CD4-positive, alpha-beta T cell (primary cell): Measurements from ENCODE around the gene NSUN5. TPM values are rescaled to one million over a fixed set of nuclear protein-coding genes. Genes with fewer than 3 reads are reported as not detected.

ENCODE experiments used
- ATAC-seq: fragments of 200-7000 bp; cut with Tn5 transposase; one replicate; pipeline ENCODE4 v1.10.0; 2022; ENCODE audit warnings: mild to moderate bottlenecking; ENCODE audit not compliant: poor library complexity
- CTCF ChIA-PET: fragments of 350-600 bp; sonication (Branson Sonifier 250); formaldehyde crosslinking; loops from one replicate; lab custom pipeline; 2021; ENCODE audit warnings: antibody characterized with exemption, inconsistent platforms; lab: Charles Lee
- POLR2A ChIA-PET: fragments of 350-600 bp; sonication (Branson Sonifier 250); formaldehyde crosslinking; loops from one replicate; lab custom pipeline; 2021; ENCODE audit warnings: antibody characterized with exemption, inconsistent platforms; lab: Charles Lee
- DNase-seq, 14 experiments: peaks; one replicate each; pipeline ENCODE4 v3.0.0-alpha.2; 2013 to 2020; ENCODE audit warnings: mixed read lengths in 2 of 14
- H3K27ac ChIP-seq, 2 donors: one replicate each; pipeline versions ENCODE4 v1.5.1 to v1.7.0; 2013; ENCODE audit warnings: low read length in 2 of 2, low read depth in 1 of 2, mild to moderate bottlenecking in 1 of 2
- H3K27me3 ChIP-seq, 2 experiments: 1 replicate in 1 of 2; 2 replicates in 1 of 2; pipeline versions ENCODE4 v1.6.1 to v1.7.0; 2013; ENCODE audit warnings: low read length in 2 of 2, control low read depth in 1 of 2, mild to moderate bottlenecking in 1 of 2, moderate library complexity in 1 of 2; ENCODE audit not compliant: insufficient read depth in 2 of 2, control insufficient read depth in 1 of 2
- H3K36me3 ChIP-seq: one replicate; pipeline ENCODE4 v1.6.1; 2013; ENCODE audit warnings: low read length, control low read depth; ENCODE audit not compliant: insufficient read depth
- H3K4me1 ChIP-seq: one replicate; pipeline ENCODE4 v1.6.1; 2013; ENCODE audit warnings: low read length, control low read depth; ENCODE audit not compliant: insufficient read depth
- H3K4me3 ChIP-seq: one replicate; pipeline ENCODE4 v1.5.1; 2013; ENCODE audit warnings: mild to moderate bottlenecking, low read length, moderate library complexity
- H3K9me3 ChIP-seq, 2 experiments: 1 replicate in 1 of 2; 2 replicates in 1 of 2; pipeline versions ENCODE4 v1.6.1 to v1.7.0; 2013; ENCODE audit warnings: low read length in 2 of 2, mild to moderate bottlenecking in 2 of 2, control low read depth in 1 of 2, moderate library complexity in 1 of 2; ENCODE audit not compliant: control insufficient read depth in 1 of 2, insufficient read depth in 1 of 2
- H3K27ac Mint-ChIP-seq: one replicate; pipeline ENCODE4 v1.8.0; 2020; ENCODE audit warnings: mixed read lengths
- H3K27me3 Mint-ChIP-seq: one replicate; pipeline ENCODE4 v1.8.0; 2021; ENCODE audit warnings: mixed read lengths
- H3K36me3 Mint-ChIP-seq: one replicate; pipeline ENCODE4 v1.8.0; 2021; ENCODE audit warnings: low read depth, mixed read lengths
- H3K4me1 Mint-ChIP-seq: one replicate; pipeline ENCODE4 v1.8.0; 2021; ENCODE audit warnings: low read depth, mixed read lengths
- H3K4me3 Mint-ChIP-seq: one replicate; pipeline ENCODE4 v1.8.0; 2020; ENCODE audit warnings: mild to moderate bottlenecking, mixed read lengths
- H3K9me3 Mint-ChIP-seq: one replicate; pipeline ENCODE4 v1.8.0; 2020; ENCODE audit warnings: mixed read lengths
- CTCF ChIP-seq: fragments of 200-600 bp; IDR thresholded peaks from one replicate; pipeline ENCODE4 v1.8.0; 2022; ENCODE audit warnings: antibody characterized with exemption, mild to moderate bottlenecking
- intact Hi-C, 2 experiments: fragments of 100-400 bp; cut with DNase I in 1 of 2; cut with micrococcal nuclease in 1 of 2; formaldehyde crosslinking; loops; one replicate each; pipeline versions ENCODE4 v1.15.1 to v1.9.0; 2023 to 2025; cut with DNase I, micrococcal nuclease
- total RNA-seq, 174 experiments: library from RNA in 2 of 174; stranded (reverse) in 2 of 174; gene quantifications; one replicate each; pipeline ENCODE4 v1.2.3 and lab custom pipeline; 2021 to 2026

The NSUN5 gene
- total RNA-seq, 2 experiments from 2014 or later, result 31.2 to 32.6 TPM

- Mint-ChIP-seq H3K27me3 (peaks cover 3% of the 10 kb centered on the region), H3K9me3 (no peaks in the 10 kb centered on the region), H3K36me3 (no peaks in the 10 kb centered on the region), H3K4me1 (no peaks in the 10 kb centered on the region), H3K27ac (no peak overlapping the region), H3K4me3 (no peak overlapping the region)
- H3K27ac ChIP-seq, result no peak overlapping the region
- H3K4me1 ChIP-seq, result no peaks in the 10 kb centered on the region
- H3K27me3 ChIP-seq, result no peaks in the 10 kb centered on the region
- CTCF ChIA-PET, result no interaction called here
- intact Hi-C loops, result loop anchor here in 1 of 2 experiments (5.0 kb wide), 1 partner anchor 70 kb away; no protein-coding TSS in a partner anchor
- no peak for TF ChIP-seq CTCF
- no peak for ATAC-seq
- no peaks in the 10 kb centered on the region for H3K36me3 ChIP-seq
- no peaks in the 10 kb centered on the region for H3K9me3 ChIP-seq
- DNase-seq, result no peak
- POLR2A ChIA-PET, result no interaction called here
- H3K4me3 ChIP-seq, result no peak overlapping the region
Measured at GRCh38 chr7:73342645-73343044, 34.0 kb upstream of the NSUN5 start.

- no peaks in the 10 kb centered on the region for H3K27me3 ChIP-seq
- H3K4me3 ChIP-seq, result no peak overlapping the region
- POLR2A ChIA-PET, result no interaction called here
- Mint-ChIP-seq H3K36me3 (no peaks in the 10 kb centered on the region), H3K4me1 (no peaks in the 10 kb centered on the region), H3K27ac (no peak overlapping the region), H3K9me3 (no peaks in the 10 kb centered on the region), H3K27me3 (peaks cover 3% of the 10 kb centered on the region), H3K4me3 (no peak overlapping the region)
- intact Hi-C loops, result loop anchor here in 1 of 2 experiments (5.0 kb wide), 1 partner anchor 70 kb away; no protein-coding TSS in a partner anchor
- ATAC-seq, result no peak
- peak in 2 of 14 experiments; percentile 22 to 54 for DNase-seq
- CTCF ChIA-PET, result no interaction called here
- TF ChIP-seq CTCF, result no peak
- H3K4me1 ChIP-seq, result no peaks in the 10 kb centered on the region
- H3K27ac ChIP-seq, result no peak overlapping the region
- no peaks in the 10 kb centered on the region for H3K9me3 ChIP-seq
- H3K36me3 ChIP-seq, result no peaks in the 10 kb centered on the region
Measured at GRCh38 chr7:73341877-73342276, 33.3 kb upstream of the NSUN5 start.

- TF ChIP-seq CTCF, result no peak
- Histone ChIP-seq H3K36me3 (no peaks in the 10 kb centered on the region), H3K4me1 (no peaks in the 10 kb centered on the region), H3K4me3 (no peak overlapping the region), H3K9me3 (no peaks in the 10 kb centered on the region), H3K27me3 (no peaks in the 10 kb centered on the region), H3K27ac (no peak overlapping the region)
- Mint-ChIP-seq H3K4me3 (no peak overlapping the region), H3K9me3 (no peaks in the 10 kb centered on the region), H3K27me3 (peaks cover 3% of the 10 kb centered on the region), H3K4me1 (no peaks in the 10 kb centered on the region), H3K27ac (no peak overlapping the region), H3K36me3 (no peaks in the 10 kb centered on the region)
- ChIA-PET CTCF (no interaction called here), POLR2A (no interaction called here)
- DNase-seq (no peak), ATAC-seq (no peak)
- intact Hi-C loops, result loop anchor here in 1 of 2 experiments (5.0 kb wide), 1 partner anchor 72 kb away; no protein-coding TSS in a partner anchor
Measured at GRCh38 chr7:73340514-73340913, 31.9 kb upstream of the NSUN5 start.
